ENCODE results near the gene ANKRD28.
A peak's percentile ranks its signal among the peaks of the same experiment; 100 is the strongest.
"Not testable (repeated sequence)": the region's sequence is repeated elsewhere in the genome, so short reads cannot be mapped to it uniquely, and the experiment has no call there.

The ANKRD28 gene

DNA sequence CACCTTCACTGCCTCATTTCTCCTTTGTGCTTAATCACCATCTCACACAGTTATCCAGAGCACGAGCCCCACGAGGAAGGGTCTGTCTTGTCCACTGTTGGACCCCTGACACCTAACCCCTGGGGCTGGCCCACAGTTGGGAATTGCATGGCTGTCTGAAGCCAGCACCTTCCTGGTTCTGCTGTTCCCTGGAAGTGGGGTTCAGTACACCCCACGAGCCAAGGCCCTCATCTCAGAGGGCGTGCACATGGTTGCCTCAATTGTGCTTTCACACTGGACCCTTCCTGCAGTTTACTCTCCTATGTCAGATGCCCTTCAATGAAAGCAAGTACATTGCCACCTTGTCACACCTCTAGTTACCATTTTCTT, 165.6 kb downstream of the ANKRD28 start:
- no peak overlapping the region for H3K4me3 ChIP-seq (ENCODE audit: low read length)
- H3K9me3 ChIP-seq (ENCODE audit: control insufficient read depth, low read length), result no peaks in the 10 kb centered on the region
- peaks cover under 1% of the 10 kb centered on the region for H3K36me3 ChIP-seq (ENCODE audit: control insufficient read depth, insufficient read depth, low read length, severe bottlenecking)
- H3K9ac ChIP-seq (ENCODE audit: low read length), result no peak overlapping the region
- H3K27me3 ChIP-seq (replicated peaks; ENCODE audit: control insufficient read depth, insufficient read depth, low read length), result no peaks in the 10 kb centered on the region
- DNase-seq (ENCODE audit: low read depth), result no peak
- peaks cover 52% of the 10 kb centered on the region for H3K4me1 ChIP-seq (ENCODE audit: control insufficient read depth, insufficient read depth, low read length)

DNA sequence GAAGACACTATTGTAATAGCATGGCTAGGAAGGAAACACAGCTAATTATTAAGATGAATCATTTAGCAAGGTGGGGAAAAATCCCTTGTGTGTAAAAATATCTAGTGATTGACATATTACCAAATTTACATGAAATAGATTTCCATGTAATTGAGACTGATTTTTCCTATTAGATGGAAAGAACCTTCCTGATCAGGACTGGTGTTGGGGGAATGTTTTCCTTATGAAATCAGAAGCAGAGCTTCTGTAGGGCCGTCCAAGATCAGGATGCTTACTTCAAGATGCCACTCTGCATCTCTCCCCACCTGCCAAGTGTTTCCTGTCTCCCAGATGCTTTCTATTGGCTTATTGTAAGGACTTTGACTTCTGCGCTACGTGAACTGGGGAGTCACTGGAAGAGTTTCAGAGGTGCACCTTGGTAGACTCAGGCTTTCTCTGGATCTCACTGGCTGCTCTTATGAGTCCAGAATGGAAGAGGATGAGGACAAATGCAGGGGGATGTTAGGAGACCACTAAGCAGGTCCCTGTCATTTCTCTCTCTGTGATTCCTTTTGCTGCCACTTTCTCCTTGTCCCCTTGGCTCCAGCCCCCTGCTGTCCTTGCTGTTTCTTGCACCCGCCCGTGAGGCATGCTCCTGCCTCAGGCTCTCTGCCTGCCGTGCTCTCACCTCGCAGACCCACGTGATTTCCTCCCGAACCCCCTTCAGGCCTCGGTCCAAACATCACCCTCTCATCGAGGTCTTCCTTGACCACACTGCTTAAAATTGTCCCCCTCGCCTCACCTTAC, 166.2 kb downstream of the ANKRD28 start:
- H3K4me1 ChIP-seq (ENCODE audit: control insufficient read depth, insufficient read depth, low read length), result peaks cover 52% of the 10 kb centered on the region
- no peaks in the 10 kb centered on the region for H3K27me3 ChIP-seq (replicated peaks; ENCODE audit: control insufficient read depth, insufficient read depth, low read length)
- no peak for DNase-seq (ENCODE audit: low read depth)
- H3K36me3 ChIP-seq (ENCODE audit: control insufficient read depth, insufficient read depth, low read length, severe bottlenecking), result no peaks in the 10 kb centered on the region
- H3K4me3 ChIP-seq (ENCODE audit: low read length), result no peak overlapping the region
- H3K9ac ChIP-seq (ENCODE audit: low read length), result peak overlapping the region; percentile 84
- H3K9me3 ChIP-seq (ENCODE audit: control insufficient read depth, low read length), result no peaks in the 10 kb centered on the region

- H3K27me3 ChIP-seq (replicated peaks; ENCODE audit: control insufficient read depth, insufficient read depth, low read length), result no peaks in the 10 kb centered on the region
- peak; percentile 90 for DNase-seq (ENCODE audit: low read depth)
- H3K4me3 ChIP-seq (ENCODE audit: low read length), result peak overlapping the region; percentile 73
- no peaks in the 10 kb centered on the region for H3K36me3 ChIP-seq (ENCODE audit: control insufficient read depth, insufficient read depth, low read length, severe bottlenecking)
- H3K4me1 ChIP-seq (ENCODE audit: control insufficient read depth, insufficient read depth, low read length), result peaks cover 46% of the 10 kb centered on the region
- H3K9ac ChIP-seq (ENCODE audit: low read length), result peak overlapping the region; percentile 84
- H3K9me3 ChIP-seq (ENCODE audit: control insufficient read depth, low read length), result no peaks in the 10 kb centered on the region
Measured at GRCh38 chr3:15630646-15631350, 167.0 kb downstream of the ANKRD28 start.

DNA sequence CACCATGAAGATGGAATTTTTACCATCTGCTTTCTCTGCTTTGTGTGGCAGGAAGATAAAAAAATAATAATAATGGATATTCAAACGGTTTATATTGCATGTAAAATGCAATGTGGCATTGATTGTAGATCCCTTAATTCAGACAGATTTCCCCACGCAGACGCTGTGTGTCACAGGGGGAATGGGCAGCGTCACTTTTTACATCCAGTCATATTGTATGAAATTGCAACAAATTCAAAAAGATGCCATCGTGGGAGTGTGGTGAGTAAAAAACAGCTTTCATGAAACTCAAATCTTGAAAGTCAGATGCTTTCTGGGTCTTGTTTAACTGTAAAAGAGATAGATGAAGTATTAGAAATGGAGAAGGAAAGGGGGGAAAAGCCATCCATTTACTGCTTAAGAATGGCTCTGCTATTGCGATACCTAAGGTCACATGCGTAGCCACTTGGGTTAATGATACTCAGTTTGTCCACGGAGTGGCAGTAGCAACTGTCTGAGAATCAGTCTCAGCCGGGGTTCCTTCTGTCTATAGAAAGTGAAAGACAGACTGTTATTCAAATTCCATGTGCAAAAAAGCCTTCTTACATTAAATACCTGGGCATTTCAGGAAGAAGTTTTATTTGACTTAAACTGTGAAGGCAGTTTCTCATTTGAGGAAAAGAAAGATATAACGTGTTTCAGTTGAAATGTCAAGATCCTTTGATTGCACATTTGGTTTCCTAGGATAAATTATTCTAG, 167.8 kb downstream of the ANKRD28 start:
- Histone ChIP-seq H3K9me3 (ENCODE audit: control insufficient read depth, low read length) (no peaks in the 10 kb centered on the region), H3K36me3 (ENCODE audit: control insufficient read depth, insufficient read depth, low read length, severe bottlenecking) (no peaks in the 10 kb centered on the region), H3K27me3 (replicated peaks; ENCODE audit: control insufficient read depth, insufficient read depth, low read length) (no peaks in the 10 kb centered on the region), H3K4me1 (ENCODE audit: control insufficient read depth, insufficient read depth, low read length) (peaks cover 38% of the 10 kb centered on the region), H3K9ac (ENCODE audit: low read length) (peak overlapping the region; percentile 84), H3K4me3 (ENCODE audit: low read length) (peak overlapping the region; percentile 73)
- peak; percentile 96 for DNase-seq (ENCODE audit: low read depth)

DNA sequence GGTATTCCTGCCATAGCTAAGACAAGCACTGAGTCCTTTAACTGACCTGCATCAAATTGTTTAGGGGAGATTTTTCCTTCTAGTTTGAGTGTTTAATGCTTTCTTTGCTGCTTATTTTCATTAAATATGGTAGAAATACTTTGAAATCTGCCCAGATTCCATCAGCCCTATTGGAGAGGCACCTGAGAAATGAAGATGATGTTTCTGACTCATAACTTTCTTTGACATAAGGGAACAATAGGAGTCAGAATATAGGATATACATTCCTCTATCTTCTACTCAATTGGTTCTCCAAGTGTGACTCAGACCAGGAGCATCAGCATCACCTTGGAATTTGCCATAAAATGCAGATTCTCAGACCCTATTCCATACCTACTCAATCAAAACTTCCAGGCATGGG, 168.8 kb downstream of the ANKRD28 start:
- H3K36me3 ChIP-seq (ENCODE audit: control insufficient read depth, insufficient read depth, low read length, severe bottlenecking), result no peaks in the 10 kb centered on the region
- no peak for DNase-seq (ENCODE audit: low read depth)
- H3K9me3 ChIP-seq (ENCODE audit: control insufficient read depth, low read length), result no peaks in the 10 kb centered on the region
- no peak overlapping the region for H3K9ac ChIP-seq (ENCODE audit: low read length)
- peaks cover 36% of the 10 kb centered on the region for H3K4me1 ChIP-seq (ENCODE audit: control insufficient read depth, insufficient read depth, low read length)
- no peak overlapping the region for H3K4me3 ChIP-seq (ENCODE audit: low read length)
- H3K27me3 ChIP-seq (replicated peaks; ENCODE audit: control insufficient read depth, insufficient read depth, low read length), result no peaks in the 10 kb centered on the region

GRCh38 chr3:15623535-15624440, 174.0 kb downstream of the ANKRD28 start:
- H3K9ac ChIP-seq (ENCODE audit: low read length), result no peak overlapping the region
- peaks cover 7% of the 10 kb centered on the region for H3K9me3 ChIP-seq (ENCODE audit: control insufficient read depth, low read length)
- peaks cover 9% of the 10 kb centered on the region for H3K36me3 ChIP-seq (ENCODE audit: control insufficient read depth, insufficient read depth, low read length, severe bottlenecking)
- no peaks in the 10 kb centered on the region for H3K27me3 ChIP-seq (replicated peaks; ENCODE audit: control insufficient read depth, insufficient read depth, low read length)
- H3K4me1 ChIP-seq (ENCODE audit: control insufficient read depth, insufficient read depth, low read length), result peaks cover 12% of the 10 kb centered on the region
- no peak overlapping the region for H3K4me3 ChIP-seq (ENCODE audit: low read length)
- DNase-seq (ENCODE audit: low read depth), result no peak

DNA sequence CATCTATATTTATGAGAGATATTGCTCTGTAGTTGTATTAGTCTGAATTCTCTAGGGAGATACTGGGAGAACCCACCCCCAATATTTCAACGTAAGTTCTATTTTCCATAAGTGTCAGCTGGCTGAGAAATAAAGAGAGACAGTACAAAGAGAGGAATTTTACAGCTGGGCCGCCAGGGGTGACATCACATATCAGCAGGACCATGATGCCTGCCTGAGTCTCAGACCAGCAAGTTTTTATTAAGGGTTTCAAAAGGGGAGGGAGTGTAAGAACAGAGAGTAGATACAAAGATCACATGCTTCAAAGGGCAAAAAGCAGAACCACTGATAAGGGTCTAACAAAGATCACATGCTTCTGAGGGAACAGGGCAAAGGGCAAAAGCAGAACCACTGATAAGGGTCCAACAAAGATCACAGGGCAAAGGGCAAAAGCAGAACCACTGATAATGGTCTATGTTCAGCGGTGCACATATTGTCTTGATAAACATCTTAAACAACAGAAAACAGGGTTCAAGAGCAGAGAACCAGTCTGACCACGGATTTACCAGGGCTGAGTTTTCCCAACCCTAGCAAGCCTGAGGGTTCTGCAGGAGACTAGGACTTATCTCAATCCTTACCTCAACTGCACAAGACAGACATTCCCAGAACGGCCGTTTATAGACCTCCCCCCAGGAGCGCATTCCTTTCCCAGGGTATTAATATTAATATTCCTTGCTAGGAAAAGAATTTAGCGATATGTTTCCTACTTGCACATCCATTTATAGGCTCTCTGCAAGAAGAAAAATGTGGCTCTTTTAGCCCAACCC, 177.9 kb downstream of the ANKRD28 start:
- not testable (repeated sequence) for DNase-seq (ENCODE audit: low read depth); H3K27me3 ChIP-seq (replicated peaks; ENCODE audit: control insufficient read depth, insufficient read depth, low read length); H3K36me3 ChIP-seq (ENCODE audit: control insufficient read depth, insufficient read depth, low read length, severe bottlenecking); H3K9ac ChIP-seq (ENCODE audit: low read length); H3K4me3 ChIP-seq (ENCODE audit: low read length); H3K9me3 ChIP-seq (ENCODE audit: control insufficient read depth, low read length)
- H3K4me1 ChIP-seq (ENCODE audit: control insufficient read depth, insufficient read depth, low read length), result peaks cover 35% of the 10 kb centered on the region
